ENCODE measurements around the gene AMBRA1. TPM values are rescaled to one million over a fixed set of nuclear protein-coding genes. Genes with fewer than 3 reads are reported as not detected.

The AMBRA1 gene
- total and polyA plus RNA-seq, 4 experiments from 2014 or later = 5.9 to 43.9 (median 30.4) TPM

DNA sequence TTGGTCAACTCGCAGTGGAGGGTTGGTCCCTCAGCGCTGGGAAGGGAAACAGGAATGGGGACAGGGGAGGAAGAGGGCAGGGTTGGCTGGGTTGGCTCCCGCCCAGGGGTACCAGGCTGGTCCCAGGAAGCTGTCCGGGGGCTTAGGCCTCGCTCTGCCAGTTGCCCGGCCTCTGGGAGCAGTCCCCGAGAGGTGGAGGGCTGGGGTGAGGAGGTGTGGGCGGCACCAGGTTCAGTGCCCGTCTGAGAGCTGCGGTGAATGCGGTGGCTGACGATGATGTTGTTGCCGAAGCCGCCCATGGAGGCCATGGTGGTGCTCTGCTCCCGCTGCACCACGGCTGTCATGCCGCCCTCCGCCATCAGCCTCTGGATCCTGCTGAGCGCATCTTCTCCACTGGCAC lies 196.3 kb downstream of the AMBRA1 start:
- intact Hi-C loops (cut with micrococcal nuclease) = loop anchor here (10.0 kb wide), 1 partner anchor 513 kb away; the partner anchor contains the start of gene MAPK8IP1
- peaks cover 11% of the 10 kb centered on the region for H3K36me3 ChIP-seq (ENCODE audit: insufficient read depth, low read length)
- H3K36me3 Mint-ChIP-seq = peaks cover 29 to 34% of the 10 kb centered on the region in 2 donors
- no peak overlapping the region for H3K27ac Mint-ChIP-seq
- DNase-seq = no peak
- H3K4me1 Mint-ChIP-seq = peaks cover 3 to 10% (median 8%) of the 10 kb centered on the region in 4 donors
- no peaks in the 10 kb centered on the region for H3K9me3 ChIP-seq (ENCODE audit: control insufficient read depth in 1 of 2, low read length in 2 of 2)
- H3K4me3 Mint-ChIP-seq = no peak overlapping the region
- H3K4me3 ChIP-seq (ENCODE audit: low read length in 2 of 2) = no peak overlapping the region
- POLR2A ChIA-PET (ENCODE audit: partially characterized antibody) = interaction anchor here (0.6 kb wide), 1 partner anchor 15 kb away, joined by 4 read pairs; no protein-coding TSS in a partner anchor
- peaks cover 0 to 7% (median 0%) of the 10 kb centered on the region in 8 donors for H3K9me3 Mint-ChIP-seq
- H3K4me1 ChIP-seq (ENCODE audit: insufficient read depth, low read length) = peaks cover 10% of the 10 kb centered on the region
- no peak overlapping the region for H3K27ac ChIP-seq (ENCODE audit: low read depth, low read length)
- peaks cover 6 to 9% of the 10 kb centered on the region in 2 donors for H3K27me3 Mint-ChIP-seq
- no peaks in the 10 kb centered on the region for H3K27me3 ChIP-seq (ENCODE audit: insufficient read depth, low read length)
- CTCF ChIA-PET (ENCODE audit: partially characterized antibody) = no interaction called here

DNA sequence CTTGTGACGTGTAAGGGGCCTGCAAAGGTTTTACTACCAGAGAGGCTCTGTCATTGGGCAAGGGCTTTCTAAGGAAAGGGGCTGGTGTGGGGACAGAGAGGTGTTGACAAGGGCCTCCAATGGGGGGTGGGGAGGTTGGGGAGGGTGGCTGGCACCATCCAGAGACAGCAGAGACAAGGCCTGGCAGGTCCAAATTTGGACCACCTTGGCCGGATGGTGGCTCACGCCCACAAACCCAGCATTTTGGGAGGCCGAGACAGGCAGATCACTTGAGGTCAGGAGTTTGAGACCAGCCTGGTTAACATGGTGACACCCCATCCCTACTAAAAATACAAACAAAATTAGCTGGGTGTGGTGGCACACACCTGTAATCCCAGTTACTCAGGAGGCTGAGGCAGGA lies 200.1 kb downstream of the AMBRA1 start:
- H3K4me1 Mint-ChIP-seq = peaks cover 7 to 29% (median 18%) of the 10 kb centered on the region in 4 donors
- no peaks in the 10 kb centered on the region for H3K9me3 ChIP-seq (ENCODE audit: control insufficient read depth in 1 of 2, low read length in 2 of 2)
- H3K4me3 Mint-ChIP-seq = peak overlapping the region in 2 of 8 donors; percentile 25 to 82
- intact Hi-C loops (cut with micrococcal nuclease) = loop anchor here (10.0 kb wide), 1 partner anchor 509 kb away; the partner anchor contains the start of gene MAPK8IP1
- CTCF ChIA-PET (ENCODE audit: partially characterized antibody) = no interaction called here
- peaks cover 0 to 7% (median 0%) of the 10 kb centered on the region in 8 donors for H3K9me3 Mint-ChIP-seq
- no peak overlapping the region for H3K4me3 ChIP-seq (ENCODE audit: low read length in 2 of 2)
- H3K27ac ChIP-seq (ENCODE audit: low read depth, low read length) = no peak overlapping the region
- H3K36me3 Mint-ChIP-seq = peaks cover 17 to 22% of the 10 kb centered on the region in 2 donors
- peaks cover 8 to 23% of the 10 kb centered on the region in 2 donors for H3K27me3 Mint-ChIP-seq
- peaks cover 11% of the 10 kb centered on the region for H3K36me3 ChIP-seq (ENCODE audit: insufficient read depth, low read length)
- DNase-seq = no peak
- POLR2A ChIA-PET (ENCODE audit: partially characterized antibody) = no interaction called here
- H3K27me3 ChIP-seq (ENCODE audit: insufficient read depth, low read length) = peaks cover 18% of the 10 kb centered on the region
- peaks cover 35% of the 10 kb centered on the region for H3K4me1 ChIP-seq (ENCODE audit: insufficient read depth, low read length)
- no peak overlapping the region for H3K27ac Mint-ChIP-seq

DNA sequence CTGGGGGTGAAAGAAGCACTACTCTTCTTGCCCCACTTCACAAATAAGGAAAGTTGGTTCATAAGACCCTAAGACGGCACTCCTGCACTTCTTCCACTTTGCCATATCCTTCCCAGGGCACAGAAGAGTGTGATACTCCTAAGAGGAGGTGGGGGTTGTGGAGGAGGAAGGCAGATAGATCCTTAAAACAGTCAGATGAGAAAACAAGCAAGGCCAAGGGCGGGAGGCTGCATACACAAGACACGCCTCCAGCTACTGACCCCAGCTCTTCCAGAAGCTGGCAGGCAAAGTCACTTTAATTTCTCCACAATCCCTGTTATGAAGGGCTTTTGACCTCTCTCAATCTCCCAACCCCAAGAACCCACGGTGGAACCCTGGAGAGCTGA lies 200.6 kb downstream of the AMBRA1 start:
- Mint-ChIP-seq H3K36me3 (peaks cover 17 to 18% of the 10 kb centered on the region in 2 donors), H3K4me3 (peak overlapping the region in 7 of 8 donors; percentile 63 to 84 (median 80)), H3K4me1 (peaks cover 9 to 34% (median 21%) of the 10 kb centered on the region in 4 donors), H3K27ac (peak overlapping the region in 3 of 7 donors; percentile 19 to 81 (median 79)), H3K9me3 (peaks cover 0 to 7% (median 0%) of the 10 kb centered on the region in 8 donors), H3K27me3 (peaks cover 10 to 28% of the 10 kb centered on the region in 2 donors)
- H3K27me3 ChIP-seq (ENCODE audit: insufficient read depth, low read length) = peaks cover 23% of the 10 kb centered on the region
- intact Hi-C loops (cut with micrococcal nuclease) = loop anchor here (10.0 kb wide), 1 partner anchor 508 kb away; the partner anchor contains the start of gene MAPK8IP1
- ChIA-PET CTCF (ENCODE audit: partially characterized antibody) (interaction anchor here (1.2 kb wide), 1 partner anchor 41 kb away, joined by 4 read pairs; no protein-coding TSS in a partner anchor), POLR2A (ENCODE audit: partially characterized antibody) (interaction anchor here (1.0 kb wide), 1 partner anchor 45 kb away, joined by 5 read pairs; no protein-coding TSS in a partner anchor)
- H3K9me3 ChIP-seq (ENCODE audit: control insufficient read depth in 1 of 2, low read length in 2 of 2) = no peaks in the 10 kb centered on the region
- no peak overlapping the region for H3K4me3 ChIP-seq (ENCODE audit: low read length in 2 of 2)
- peaks cover 10% of the 10 kb centered on the region for H3K36me3 ChIP-seq (ENCODE audit: insufficient read depth, low read length)
- H3K4me1 ChIP-seq (ENCODE audit: insufficient read depth, low read length) = peaks cover 37% of the 10 kb centered on the region
- DNase-seq = no peak
- no peak overlapping the region for H3K27ac ChIP-seq (ENCODE audit: low read depth, low read length)

DNA sequence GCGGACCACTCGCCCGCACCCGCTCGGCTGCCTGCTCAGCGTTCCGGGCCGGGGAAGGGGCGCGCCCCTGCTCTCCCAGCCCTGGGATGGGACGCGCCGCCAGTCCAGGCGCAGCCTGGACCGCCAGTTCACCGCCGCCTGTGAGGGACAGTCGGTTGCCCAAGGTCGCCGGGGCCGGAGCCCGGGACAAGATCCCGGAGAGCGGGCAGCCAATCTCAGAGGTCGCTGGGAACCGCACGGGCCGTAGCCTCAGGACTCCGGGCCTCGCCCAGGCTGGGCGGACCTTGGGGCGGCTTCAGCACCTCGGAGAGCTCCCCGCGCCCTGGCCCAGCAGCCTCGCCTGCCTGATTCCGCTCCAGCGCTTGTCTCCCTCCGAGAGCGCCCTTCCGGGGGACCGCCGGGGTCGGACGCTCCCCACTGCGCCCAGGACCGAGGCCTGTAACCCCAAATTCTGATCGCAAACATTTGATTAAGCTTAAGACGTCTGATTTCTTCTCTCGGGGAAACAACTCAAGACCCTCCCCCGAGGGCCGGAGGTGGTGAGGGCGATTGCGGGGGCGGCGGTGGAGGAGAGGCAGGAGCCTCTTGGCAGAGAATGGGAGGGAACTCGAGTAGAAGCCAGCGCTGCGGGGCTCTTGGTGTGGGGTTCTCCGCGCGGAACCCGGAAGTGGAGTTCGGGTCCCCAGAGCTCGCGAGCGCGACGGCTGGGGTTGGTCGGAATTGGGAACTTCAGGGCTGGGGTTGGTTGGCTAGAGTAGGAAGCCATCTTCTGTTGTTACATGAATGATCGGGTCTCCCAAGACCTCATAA lies 201.2 kb downstream of the AMBRA1 start:
- Mint-ChIP-seq H3K36me3 (peaks cover 12 to 13% of the 10 kb centered on the region in 2 donors), H3K27me3 (peaks cover 14 to 32% of the 10 kb centered on the region in 2 donors), H3K27ac (peak overlapping the region in 4 of 7 donors; percentile 15 to 81 (median 70)), H3K4me3 (peak overlapping the region; percentile 63 to 84 (median 80)), H3K4me1 (peaks cover 13 to 39% (median 24%) of the 10 kb centered on the region in 4 donors), H3K9me3 (peaks cover 0 to 7% (median 0%) of the 10 kb centered on the region in 8 donors)
- Histone ChIP-seq H3K27ac (ENCODE audit: low read depth, low read length) (no peak overlapping the region), H3K4me1 (ENCODE audit: insufficient read depth, low read length) (peaks cover 42% of the 10 kb centered on the region), H3K36me3 (ENCODE audit: insufficient read depth, low read length) (peaks cover 4% of the 10 kb centered on the region), H3K4me3 (ENCODE audit: low read length in 2 of 2) (peak overlapping the region in 1 of 2 donors; percentile 29), H3K27me3 (ENCODE audit: insufficient read depth, low read length) (peaks cover 23% of the 10 kb centered on the region), H3K9me3 (ENCODE audit: control insufficient read depth in 1 of 2, low read length in 2 of 2) (no peaks in the 10 kb centered on the region)
- peak; percentile 75 to 80 (median 76) for DNase-seq
- intact Hi-C loops (cut with micrococcal nuclease) = loop anchor here (10.0 kb wide), 1 partner anchor 508 kb away; the partner anchor contains the start of gene MAPK8IP1
- CTCF ChIA-PET (ENCODE audit: partially characterized antibody) = interaction anchor here (0.9 to 1.2 kb wide), 2 partner anchors 40 to 83 kb away, joined by 4 read pairs; no protein-coding TSS in a partner anchor
- POLR2A ChIA-PET (ENCODE audit: partially characterized antibody) = interaction anchor here (0.6 to 1.3 kb wide), 4 partner anchors 13 to 44 kb away, joined by 3 to 5 read pairs (median 4); no protein-coding TSS in a partner anchor

DNA sequence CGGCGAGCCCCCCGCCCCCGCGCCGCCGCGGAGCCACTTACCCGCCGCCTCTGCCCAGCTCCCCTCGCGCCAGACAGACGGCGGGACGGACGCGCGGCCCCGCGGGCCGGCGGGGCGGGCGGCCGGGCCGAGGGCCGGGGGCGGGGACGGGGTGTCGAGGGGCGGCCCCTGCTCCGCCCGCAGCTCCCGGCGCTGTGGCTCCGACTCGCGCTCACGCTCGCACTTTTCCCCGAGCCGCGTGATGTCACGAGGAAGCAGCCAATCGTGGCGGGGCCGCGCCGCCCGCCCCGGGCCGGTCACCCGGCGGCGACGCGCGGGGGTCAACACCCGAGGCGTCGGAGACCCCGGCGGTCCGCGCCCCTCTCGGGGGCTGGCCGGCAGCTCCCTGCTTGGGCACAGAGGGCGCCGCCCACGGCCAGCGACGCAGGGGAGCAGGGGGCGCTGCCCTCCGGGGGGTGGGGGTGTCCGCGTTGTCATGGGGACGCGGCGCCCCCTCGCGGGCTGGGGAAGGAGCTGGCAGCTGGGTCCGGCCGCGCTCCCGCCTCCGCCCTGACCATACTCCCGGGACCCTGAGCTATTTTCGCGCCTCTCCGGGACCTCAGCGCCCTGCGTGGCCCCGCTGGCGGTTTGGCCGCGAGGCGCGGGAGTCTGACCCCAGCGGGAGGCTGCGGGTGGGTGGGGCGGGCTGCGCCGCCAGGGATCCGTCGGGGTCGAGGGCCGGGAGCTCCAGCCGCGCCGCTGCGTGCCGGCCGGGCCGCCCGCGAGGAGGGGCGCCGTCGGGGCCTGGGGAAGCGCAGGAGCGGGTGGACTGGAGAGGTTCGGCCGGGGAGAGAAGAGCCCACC lies 202.0 kb downstream of the AMBRA1 start, which contains the start of gene CHRM4:
Gene CHRM4, minus strand, starts transcription at position 199 of the 843 bp plus-strand sequence. CDS start 5,219 bp downstream, outside the sequence.
- peaks cover 28% of the 10 kb centered on the region for H3K27me3 ChIP-seq (ENCODE audit: insufficient read depth, low read length)
- peaks cover 0 to 7% (median 0%) of the 10 kb centered on the region in 8 donors for H3K9me3 Mint-ChIP-seq
- H3K27ac Mint-ChIP-seq = peak within 1 kb of the TSS in 3 of 7 donors; percentile 15 to 81 (median 79)
- H3K9me3 ChIP-seq (ENCODE audit: control insufficient read depth in 1 of 2, low read length in 2 of 2) = no peaks in the 10 kb centered on the region
- intact Hi-C loops (cut with micrococcal nuclease) = loop anchor here (10.0 kb wide), 1 partner anchor 507 kb away; the partner anchor contains the start of gene MAPK8IP1
- H3K4me3 Mint-ChIP-seq = peak within 1 kb of the TSS; percentile 63 to 84 (median 80)
- no peak for DNase-seq
- H3K4me1 ChIP-seq (ENCODE audit: insufficient read depth, low read length) = peaks cover 42% of the 10 kb centered on the region
- H3K4me1 Mint-ChIP-seq = peaks cover 12 to 43% (median 25%) of the 10 kb centered on the region in 4 donors
- no peak within 1 kb of the TSS for H3K27ac ChIP-seq (ENCODE audit: low read depth, low read length)
- peaks cover 5 to 6% of the 10 kb centered on the region in 2 donors for H3K36me3 Mint-ChIP-seq
- POLR2A ChIA-PET (ENCODE audit: partially characterized antibody) = interaction anchor here (0.6 to 1.3 kb wide), 5 partner anchors 11 to 43 kb away, joined by 3 to 5 read pairs (median 3); no protein-coding TSS in a partner anchor
- H3K36me3 ChIP-seq (ENCODE audit: insufficient read depth, low read length) = no peaks in the 10 kb centered on the region
- H3K27me3 Mint-ChIP-seq = peaks cover 16 to 38% of the 10 kb centered on the region in 2 donors
- CTCF ChIA-PET (ENCODE audit: partially characterized antibody) = interaction anchor here (0.9 kb wide), 1 partner anchor 83 kb away, joined by 4 read pairs; no protein-coding TSS in a partner anchor
- peak within 1 kb of the TSS in 1 of 2 donors; percentile 29 for H3K4me3 ChIP-seq (ENCODE audit: low read length in 2 of 2)

DNA sequence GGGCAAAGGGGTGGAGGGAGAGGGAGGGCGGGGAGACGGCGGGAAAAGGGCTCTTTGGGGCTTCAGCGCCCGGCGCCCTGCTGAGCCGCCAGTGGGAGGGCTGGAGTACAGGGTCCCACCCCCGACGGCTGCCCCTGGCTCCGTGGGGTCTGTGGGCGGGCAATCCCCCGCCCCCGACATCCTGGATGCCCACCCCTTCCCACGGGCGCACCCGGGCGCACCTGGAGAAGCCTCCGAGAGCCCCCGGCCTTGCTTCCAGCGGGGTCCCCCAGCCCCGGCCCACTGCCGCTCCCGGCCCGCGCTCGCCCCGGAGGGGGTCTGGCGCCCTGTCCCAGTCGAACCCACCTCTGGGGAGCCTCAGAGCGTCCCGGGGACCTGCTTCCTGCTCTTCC lies 202.6 kb downstream of the AMBRA1 start:
- Mint-ChIP-seq H3K9me3 (peaks cover 0 to 7% (median 0%) of the 10 kb centered on the region in 8 donors), H3K27ac (peak overlapping the region in 1 of 7 donors; percentile 44), H3K4me3 (no peak overlapping the region), H3K4me1 (peaks cover 12 to 43% (median 28%) of the 10 kb centered on the region in 4 donors), H3K36me3 (no peaks in the 10 kb centered on the region), H3K27me3 (peaks cover 21 to 44% of the 10 kb centered on the region in 2 donors)
- no peak for DNase-seq
- ChIA-PET CTCF (ENCODE audit: partially characterized antibody) (no interaction called here), POLR2A (ENCODE audit: partially characterized antibody) (interaction anchor here (0.9 to 1.3 kb wide), 2 partner anchors 11 to 39 kb away, joined by 3 to 4 read pairs; no protein-coding TSS in a partner anchor)
- H3K9me3 ChIP-seq (ENCODE audit: control insufficient read depth in 1 of 2, low read length in 2 of 2) = no peaks in the 10 kb centered on the region
- peaks cover 28% of the 10 kb centered on the region for H3K27me3 ChIP-seq (ENCODE audit: insufficient read depth, low read length)
- H3K4me3 ChIP-seq (ENCODE audit: low read length in 2 of 2) = no peak overlapping the region
- no peak overlapping the region for H3K27ac ChIP-seq (ENCODE audit: low read depth, low read length)
- no peaks in the 10 kb centered on the region for H3K36me3 ChIP-seq (ENCODE audit: insufficient read depth, low read length)
- intact Hi-C loops (cut with micrococcal nuclease) = loop anchor here (10.0 kb wide), 1 partner anchor 506 kb away; the partner anchor contains the start of gene MAPK8IP1
- H3K4me1 ChIP-seq (ENCODE audit: insufficient read depth, low read length) = peaks cover 42% of the 10 kb centered on the region
